Measurements from ENCODE around the gene PIRT.

DNA sequence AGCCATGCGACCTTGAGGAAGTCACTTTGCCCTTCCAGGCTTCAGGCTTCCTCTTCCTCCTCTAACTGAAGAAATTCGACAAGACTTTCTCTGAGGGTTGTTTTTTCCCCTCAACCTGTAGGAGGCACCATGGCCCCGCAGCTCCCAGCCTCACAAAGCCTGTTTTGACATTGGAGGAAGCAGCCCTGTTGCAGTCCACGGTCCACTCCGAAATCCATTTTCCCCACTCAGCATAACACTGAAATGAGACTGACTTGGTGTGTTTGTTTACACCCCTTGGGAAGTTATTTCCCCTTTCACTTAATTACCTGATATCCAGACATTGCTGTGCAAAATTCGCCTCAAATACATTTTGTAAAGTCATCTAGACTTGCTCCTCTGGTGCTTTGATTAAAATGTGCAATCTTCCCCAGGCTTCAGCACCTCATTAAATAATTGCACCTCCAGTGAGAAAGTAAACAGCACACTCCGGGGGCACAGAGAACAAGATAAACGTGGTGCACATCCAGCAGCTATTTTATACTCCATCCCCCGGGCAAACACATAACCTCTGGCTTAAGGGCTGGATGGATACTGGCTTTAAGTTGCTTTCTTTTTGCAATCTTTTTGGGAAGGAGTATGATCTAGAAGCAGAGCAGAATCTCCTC is 41.4 kb upstream of the PIRT start:
- TF ChIP-seq, protein P1, sequence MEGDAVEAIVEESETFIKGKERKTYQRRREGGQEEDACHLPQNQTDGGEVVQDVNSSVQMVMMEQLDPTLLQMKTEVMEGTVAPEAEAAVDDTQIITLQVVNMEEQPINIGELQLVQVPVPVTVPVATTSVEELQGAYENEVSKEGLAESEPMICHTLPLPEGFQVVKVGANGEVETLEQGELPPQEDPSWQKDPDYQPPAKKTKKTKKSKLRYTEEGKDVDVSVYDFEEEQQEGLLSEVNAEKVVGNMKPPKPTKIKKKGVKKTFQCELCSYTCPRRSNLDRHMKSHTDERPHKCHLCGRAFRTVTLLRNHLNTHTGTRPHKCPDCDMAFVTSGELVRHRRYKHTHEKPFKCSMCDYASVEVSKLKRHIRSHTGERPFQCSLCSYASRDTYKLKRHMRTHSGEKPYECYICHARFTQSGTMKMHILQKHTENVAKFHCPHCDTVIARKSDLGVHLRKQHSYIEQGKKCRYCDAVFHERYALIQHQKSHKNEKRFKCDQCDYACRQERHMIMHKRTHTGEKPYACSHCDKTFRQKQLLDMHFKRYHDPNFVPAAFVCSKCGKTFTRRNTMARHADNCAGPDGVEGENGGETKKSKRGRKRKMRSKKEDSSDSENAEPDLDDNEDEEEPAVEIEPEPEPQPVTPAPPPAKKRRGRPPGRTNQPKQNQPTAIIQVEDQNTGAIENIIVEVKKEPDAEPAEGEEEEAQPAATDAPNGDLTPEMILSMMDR (IDR thresholded peaks at IDR 0.05; ENCODE audit: low read length), result peak; percentile 52
- TF ChIP-seq EZH2 (IDR thresholded peaks at IDR 0.05; ENCODE audit: borderline replicate concordance, low read length), result no peak
